Measurements from ENCODE around the gene FBXO42.

FBXO42 gene

DNA sequence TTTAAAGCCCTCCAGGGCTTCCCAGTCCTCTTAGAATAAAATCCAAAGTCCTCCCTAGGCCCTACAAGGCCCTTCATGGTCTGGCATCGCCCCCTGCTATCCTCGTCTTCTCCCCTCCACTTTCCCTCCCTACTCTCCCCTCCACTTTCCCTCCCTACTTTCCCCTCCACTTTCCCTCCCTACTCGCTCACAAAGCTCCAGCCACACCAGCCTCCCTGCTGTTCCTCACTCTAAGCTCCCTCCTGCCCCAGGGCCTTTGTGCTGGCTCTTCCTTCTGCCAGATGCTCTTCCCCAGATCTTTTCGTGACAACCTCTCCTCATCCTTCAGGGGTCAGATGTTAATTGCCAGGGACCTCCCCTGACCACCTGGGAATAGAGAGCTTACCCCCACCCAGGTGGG lies 152.6 kb downstream of the FBXO42 start:
- no peak for DNase-seq

DNA sequence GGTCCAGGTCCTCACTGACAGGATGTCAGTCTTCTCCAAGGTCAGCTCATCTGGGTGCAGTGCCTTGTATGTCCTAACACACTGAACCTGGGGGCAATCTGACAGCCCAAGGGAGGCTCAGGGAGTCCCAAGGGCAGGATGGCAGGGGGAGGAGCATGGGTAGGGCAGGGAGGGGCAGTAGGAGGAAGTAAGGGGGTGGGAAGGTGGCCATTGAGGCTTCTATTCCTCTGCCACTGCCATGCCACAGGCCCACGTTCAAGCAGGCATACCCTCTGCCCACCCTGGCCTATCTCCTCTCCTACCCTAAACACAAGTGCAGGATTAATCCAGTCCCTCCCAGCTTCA lies 153.2 kb downstream of the FBXO42 start:
- no peak for DNase-seq

DNA sequence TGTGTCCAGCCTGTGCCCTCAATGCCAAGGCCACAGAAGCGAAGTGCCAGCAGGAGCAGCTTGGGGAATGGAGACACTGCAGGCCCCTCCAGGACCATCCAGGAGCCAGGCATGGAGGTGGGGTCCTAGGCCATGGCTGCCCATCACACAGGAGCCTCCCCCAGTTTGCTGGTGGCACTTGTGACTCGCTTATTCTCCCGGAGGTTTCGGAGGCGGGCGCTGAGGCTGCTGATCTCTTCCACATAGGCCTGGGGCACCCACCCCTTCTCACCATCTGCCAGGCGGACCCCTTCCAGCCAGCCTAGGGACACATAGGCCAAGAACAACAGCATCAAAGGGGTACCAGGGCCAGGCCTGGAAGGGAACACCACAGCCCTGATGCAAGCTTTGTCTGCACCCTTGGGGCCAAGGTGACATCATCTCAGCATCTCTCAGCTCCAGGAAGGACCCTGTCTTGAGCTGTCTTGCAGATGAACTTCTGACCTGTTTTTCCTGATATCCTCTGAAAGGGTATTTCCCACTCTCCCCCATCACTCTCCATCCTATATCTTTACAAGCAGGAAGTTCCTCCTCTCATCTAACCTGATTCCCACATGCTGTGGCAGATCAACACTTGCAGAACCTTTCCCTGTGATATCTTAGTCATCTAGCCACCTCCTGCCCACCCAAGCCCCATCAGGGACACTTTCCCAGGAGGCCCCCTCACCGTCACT lies 153.7 kb downstream of the FBXO42 start:
- DNase-seq: no peak

DNA sequence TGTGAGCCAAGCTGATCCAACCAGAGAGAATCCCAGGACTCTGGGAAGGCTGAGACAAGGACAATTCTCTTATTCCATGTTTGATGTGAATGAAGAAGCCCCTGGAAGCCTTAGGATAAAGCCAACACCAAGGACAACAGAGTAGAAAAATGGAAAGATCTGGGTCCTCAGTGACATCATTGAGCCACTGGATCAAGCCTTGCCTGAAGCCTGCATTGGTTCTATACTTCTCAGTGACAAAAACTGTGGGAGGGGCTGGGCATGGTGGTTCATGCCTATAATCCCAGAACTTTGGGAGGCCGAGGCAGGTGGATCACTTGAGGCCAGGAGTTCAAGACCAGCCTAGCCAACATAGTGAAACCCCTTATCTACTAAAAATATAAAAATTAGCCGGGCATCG lies 155.4 kb downstream of the FBXO42 start:
- DNase-seq: no peak

Measured in NCI-H82 (cell line).